ENCODE results near the gene FOCAD.

The FOCAD gene

GRCh38 chr9:20754556-20754955 is 70.5 kb downstream of the FOCAD start:
- H3K4me3 ChIP-seq (ENCODE audit: low read depth, low read length), result no peak overlapping the region
- TF ChIP-seq CTCF (IDR thresholded peaks at IDR 0.05; ENCODE audit: low read depth, low read length, missing control alignments), result no peak
- DNase-seq (ENCODE audit: low read depth), result no peak
- in situ Hi-C loops (cut with HindIII; ENCODE audit: low sequenced_read_pairs), result no loop called here

GRCh38 chr9:20760246-20760891 is 76.3 kb downstream of the FOCAD start:
- in situ Hi-C loops (cut with HindIII; ENCODE audit: low sequenced_read_pairs), result no loop called here
- TF ChIP-seq CTCF (IDR thresholded peaks at IDR 0.05; ENCODE audit: low read depth, low read length, missing control alignments), result no peak
- no peak overlapping the region for H3K4me3 ChIP-seq (ENCODE audit: low read depth, low read length)
- DNase-seq (ENCODE audit: low read depth), result no peak

GRCh38 chr9:20770947-20771346 is 86.9 kb downstream of the FOCAD start:
- no peak for DNase-seq (ENCODE audit: low read depth)
- H3K4me3 ChIP-seq (ENCODE audit: low read depth, low read length), result no peak overlapping the region
- no peak for TF ChIP-seq CTCF (IDR thresholded peaks at IDR 0.05; ENCODE audit: low read depth, low read length, missing control alignments)
- in situ Hi-C loops (cut with HindIII; ENCODE audit: low sequenced_read_pairs), result no loop called here

GRCh38 chr9:20771729-20772128 is 87.7 kb downstream of the FOCAD start:
- DNase-seq (ENCODE audit: low read depth), result no peak

GRCh38 chr9:20775683-20776082 is 91.6 kb downstream of the FOCAD start:
- no peak for DNase-seq (ENCODE audit: low read depth)
- TF ChIP-seq CTCF (IDR thresholded peaks at IDR 0.05; ENCODE audit: low read depth, low read length, missing control alignments), result no peak
- H3K4me3 ChIP-seq (ENCODE audit: low read depth, low read length), result no peak overlapping the region
- in situ Hi-C loops (cut with HindIII; ENCODE audit: low sequenced_read_pairs), result no loop called here

More at GRCh38 chr9:20771729-20772128, 87.7 kb downstream of the FOCAD start:
- no peak for TF ChIP-seq CTCF (IDR thresholded peaks at IDR 0.05; ENCODE audit: low read depth, low read length, missing control alignments)
- in situ Hi-C loops (cut with HindIII; ENCODE audit: low sequenced_read_pairs), result no loop called here
- H3K4me3 ChIP-seq (ENCODE audit: low read depth, low read length), result no peak overlapping the region

GRCh38 chr9:20781092-20781491 is 97.0 kb downstream of the FOCAD start:
- no peak for DNase-seq (ENCODE audit: low read depth)
- in situ Hi-C loops (cut with HindIII; ENCODE audit: low sequenced_read_pairs), result no loop called here
- no peak overlapping the region for H3K4me3 ChIP-seq (ENCODE audit: low read depth, low read length)
- no peak for TF ChIP-seq CTCF (IDR thresholded peaks at IDR 0.05; ENCODE audit: low read depth, low read length, missing control alignments)
